HepG2 (cell line): ENCODE data around the gene SERAC1. TPM values are rescaled to one million over a fixed set of nuclear protein-coding genes. Genes with fewer than 3 reads are reported as not detected.

Experiments used
- ATAC-seq: fragments of 200-7000 bp; cut with Tn5 transposase; 3 replicates; pipeline ENCODE4 v1.9.1; 2020; ENCODE audit warnings: mild to moderate bottlenecking, moderate library complexity
- BruUV-seq: library from RNA; stranded (reverse); fragments of 400-500 nt; replicated peaks from 2 replicates; lab custom pipeline; 2021; lab: Mats Ljungman, UMichigan
- CTCF ChIA-PET: fragments of 300-600 bp; formaldehyde crosslinking; extraction: SDS; loops from one replicate; lab custom pipeline; 2021; ENCODE audit warnings: low total read pairs, inconsistent platforms, low intra/inter-chr PET ratio; lab: Yijun Ruan, JAX
- POLR2A ChIA-PET: fragments of 350-600 bp; sonication (Branson Sonifier 250); formaldehyde crosslinking; loops from one replicate; lab custom pipeline; 2020; ENCODE audit warnings: antibody characterized with exemption, inconsistent platforms; lab: Yijun Ruan, JAX
- DNase-seq: peaks from one replicate; pipeline ENCODE4 v3.0.0-alpha.2; 2015; ENCODE audit warnings: low spot score
- FAIRE-seq: peaks from 3 replicates; lab custom pipeline; 2011; peaks lifted over from hg19 to GRCh38; lab: Jason Lieb, UNC
- H2AFZ ChIP-seq: one replicate; pipeline ENCODE4 v1.6.1; 2011; ENCODE audit warnings: low read length, inconsistent platforms
- H3K27ac ChIP-seq: fragments of 300-600 bp; 3 replicates; pipeline ENCODE4 v1.8.0; 2011; ENCODE audit warnings: mixed run types, mild to moderate bottlenecking, mixed read lengths, low read length, inconsistent platforms; ENCODE audit not compliant: insufficient read depth; ENCODE audit errors: extremely low read length
- H3K27me3 ChIP-seq, 2 experiments: fragments of 200-600 bp in 1 of 2; 2 replicates in 1 of 2; 3 replicates in 1 of 2; pipeline versions ENCODE4 v1.6.0 to v1.8.0; 2011; ENCODE audit warnings: low read length in 2 of 2, mild to moderate bottlenecking in 2 of 2, moderate library complexity in 2 of 2, inconsistent platforms in 1 of 2; ENCODE audit not compliant: insufficient read depth in 2 of 2, control insufficient read depth in 1 of 2
- H3K36me3 ChIP-seq, 2 experiments: fragments of 200-600 bp in 1 of 2; replicated peaks in 1 of 2; 2 replicates in 1 of 2; 3 replicates in 1 of 2; pipeline versions ENCODE4 v1.5.1 to v1.8.0; 2011; ENCODE audit warnings: low read length in 2 of 2, inconsistent platforms in 1 of 2; ENCODE audit not compliant: insufficient read depth in 2 of 2, control insufficient read depth in 1 of 2
- H3K4me1 ChIP-seq: 2 replicates; pipeline ENCODE4 v1.5.1; 2012; ENCODE audit warnings: low read length, inconsistent platforms; ENCODE audit not compliant: insufficient read depth
- H3K4me2 ChIP-seq: 2 replicates; pipeline ENCODE4 v1.6.0; 2011; ENCODE audit warnings: low read depth, low read length, inconsistent platforms
- H3K4me3 ChIP-seq, 3 experiments: fragments of 200-600 bp in 1 of 3; sonication (generic), shearing (Covaris generic) in 1 of 3; replicated peaks in 1 of 3; 2 replicates each; pipeline ENCODE4 v1.5.1; 2011 to 2016; ENCODE audit warnings: low read length in 3 of 3, inconsistent platforms in 2 of 3, low read depth in 2 of 3, mild to moderate bottlenecking in 2 of 3, control low read depth in 1 of 3, mixed read lengths in 1 of 3; ENCODE audit not compliant: insufficient read depth in 1 of 3
- H3K79me2 ChIP-seq: one replicate; pipeline ENCODE4 v1.6.1; 2011; ENCODE audit warnings: low read length, inconsistent platforms; ENCODE audit not compliant: insufficient read depth
- H3K9ac ChIP-seq: 2 replicates; pipeline ENCODE4 v1.6.0; 2011; ENCODE audit warnings: mild to moderate bottlenecking, low read depth, low read length, inconsistent platforms; ENCODE audit not compliant: insufficient read depth
- H3K9me3 ChIP-seq: 2 replicates; pipeline ENCODE4 v1.5.1; 2012; ENCODE audit warnings: mild to moderate bottlenecking, low read length
- H4K20me1 ChIP-seq: 2 replicates; pipeline ENCODE4 v1.6.0; 2011; ENCODE audit warnings: inconsistent platforms, mild to moderate bottlenecking, low read length, moderate library complexity; ENCODE audit not compliant: insufficient read depth
- CHCHD3 ChIP-seq: sonication (generic); formaldehyde crosslinking; IDR thresholded peaks from 2 replicates; pipeline ENCODE4 v1.8.0; 2022; ENCODE audit warnings: mild to moderate bottlenecking, missing genetic modification reagents, moderate library complexity
- HHEX ChIP-seq: IDR thresholded peaks from 2 replicates; pipeline ENCODE4 v1.6.1; 2016; ENCODE audit warnings: control low read depth
- JUN ChIP-seq: sonication (generic); formaldehyde crosslinking; IDR thresholded peaks from 2 replicates; pipeline ENCODE4 v1.4.0; 2020; ENCODE audit warnings: mild to moderate bottlenecking, missing genetic modification reagents
- NFATC3 ChIP-seq: sonication (generic); formaldehyde crosslinking; IDR thresholded peaks from 2 replicates; pipeline ENCODE4 v1.5.1; 2020; ENCODE audit warnings: mild to moderate bottlenecking, missing genetic modification reagents
- NFE2L1 ChIP-seq: sonication (generic); formaldehyde crosslinking; IDR thresholded peaks from 2 replicates; pipeline ENCODE4 v1.4.0; 2020; ENCODE audit warnings: missing genetic modification reagents, mild to moderate bottlenecking, borderline replicate concordance
- ZNF251 ChIP-seq: sonication (generic); formaldehyde crosslinking; IDR thresholded peaks from 2 replicates; pipeline ENCODE4 v1.9.0; 2021; ENCODE audit warnings: mild to moderate bottlenecking, missing genetic modification reagents
- ZNF704 ChIP-seq: sonication (generic); formaldehyde crosslinking; IDR thresholded peaks from 2 replicates; pipeline ENCODE4 v1.8.1; 2023; ENCODE audit warnings: mild to moderate bottlenecking, inconsistent platforms, moderate library complexity, missing genetic modification reagents, borderline replicate concordance
- ZZZ3 ChIP-seq: sonication (generic); formaldehyde crosslinking; IDR thresholded peaks from 2 replicates; pipeline ENCODE4 v1.4.0; 2020; ENCODE audit warnings: missing genetic modification reagents, mild to moderate bottlenecking, borderline replicate concordance
- in situ Hi-C: cut with HindIII; loops from 2 replicates; pipeline ENCODE4 v1.10.0; 2017; ENCODE audit warnings: low pct_unique_long_range_greater_than_20kb; ENCODE audit not compliant: extremely low pct_ligation_motif_present
- intact Hi-C: fragments of 100-400 bp; cut with micrococcal nuclease; formaldehyde crosslinking; loops from one replicate; pipeline ENCODE4 v1.10.0; 2022; ENCODE audit not compliant: unreplicated experiment
- polyA plus RNA-seq, 8 experiments: library from polyadenylated mRNA; depleted of rRNA in 3 of 8; stranded (reverse) in 7 of 8; unstranded in 1 of 8; fragments of >200 nt; fragmentation: Illumina TruSeq in 4 of 8; extraction: Trizol in 4 of 8; gene quantifications; 2 replicates each; pipeline versions ENCODE4 v1.2.1 to v1.2.3, GENCODE V29; 2011 to 2016; ENCODE audit warnings: low read depth in 4 of 8, missing spikeins in 1 of 8, mixed read lengths in 1 of 8; ENCODE audit not compliant: insufficient read depth in 1 of 8
- total RNA-seq, 5 experiments: library from RNA; depleted of rRNA; stranded (reverse); fragments of >200 nt; fragmentation: Illumina TruSeq; extraction: Trizol; gene quantifications; 2 replicates each; pipeline ENCODE4 v1.2.3, GENCODE V29; 2016; ENCODE audit warnings: low read depth in 1 of 5

The SERAC1 gene
- total and polyA plus RNA-seq, 2 of the 13 experiments (the other 11 are each of a cell fraction or from before 2014, with no cell fraction given), result 4.5 to 8.1 TPM

GRCh38 chr6:158185729-158186456, 17.8 kb upstream of the SERAC1 start (continued):
- no peak for TF ChIP-seq ZNF704
- TF ChIP-seq ZNF251, result no peak
- no peak for TF ChIP-seq NFATC3 (CRISPR knock-in tag)

- Histone ChIP-seq H3K36me3 (no peaks in the 10 kb centered on the region; a peak in 1 of 5 replicates), H2AFZ (no peak overlapping the region), H4K20me1 (no peaks in the 10 kb centered on the region), H3K27me3 (no peaks in the 10 kb centered on the region), H3K4me1 (peaks cover 84% of the 10 kb centered on the region), H3K9ac (no peak overlapping the region), H3K4me3 (no peak overlapping the region), H3K27ac (no peak overlapping the region), H3K9me3 (no peaks in the 10 kb centered on the region), H3K79me2 (peaks cover 11% of the 10 kb centered on the region), H3K4me2 (no peak overlapping the region)
- ATAC-seq, result no peak
- FAIRE-seq, result no peak
- intact Hi-C loops, result no loop called here
- in situ Hi-C loops, result no loop called here
- ChIA-PET POLR2A (no interaction called here), CTCF (no interaction called here)
- TF ChIP-seq ZZZ3 (CRISPR knock-in tag) (no peak), HHEX (CRISPR knock-in tag) (no peak), JUN (no peak), NFE2L1 (CRISPR knock-in tag) (no peak), CHCHD3 (CRISPR knock-in tag) (no peak)
- no peak for DNase-seq
- no TSS peak for BruUV-seq
These were observed 16.5 kb upstream of the SERAC1 start for GRCh38 chr6:158184608-158185007.
